GM18520 (cell line): ENCODE results near the gene PAM16.

Experiments
- ATAC-seq: cut with Tn5 transposase; IDR thresholded peaks from one replicate; pipeline ENCODE4 v1.9.1; 2021; ENCODE audit not compliant: unreplicated experiment

PAM16 gene

GRCh38 chr16:4383591-4384444 is 32.7 kb upstream of the PAM16 start:
- ATAC-seq: no peak

DNA sequence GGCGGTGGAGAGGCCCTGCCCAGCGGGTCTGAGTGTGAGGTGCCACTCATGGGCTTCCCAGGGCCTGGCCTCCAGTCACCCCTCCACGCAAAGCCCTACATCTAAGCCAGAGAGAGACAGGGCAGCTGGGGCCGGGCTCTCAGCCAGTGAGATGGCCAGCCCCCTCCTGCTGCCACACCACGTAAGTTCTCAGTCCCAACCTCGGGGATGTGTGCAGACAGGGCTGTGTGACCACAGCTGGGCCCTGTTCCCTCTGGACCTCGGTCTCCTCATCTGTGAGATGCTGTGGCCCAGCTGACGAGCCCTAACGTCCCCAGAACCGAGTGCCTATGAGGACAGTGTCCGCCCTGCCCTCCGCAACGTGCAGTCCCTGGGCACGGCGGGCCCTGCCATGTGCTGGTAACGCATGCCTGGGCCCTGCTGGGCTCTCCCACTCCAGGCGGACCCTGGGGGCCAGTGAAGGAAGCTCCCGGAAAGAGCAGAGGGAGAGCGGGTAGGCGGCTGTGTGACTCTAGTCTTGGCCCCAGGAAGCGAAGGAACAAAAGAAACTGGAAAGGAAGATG is 31.8 kb upstream of the PAM16 start:
- no peak for ATAC-seq

GRCh38 chr16:4381935-4382794 is 31.0 kb upstream of the PAM16 start:
- ATAC-seq: no peak

DNA sequence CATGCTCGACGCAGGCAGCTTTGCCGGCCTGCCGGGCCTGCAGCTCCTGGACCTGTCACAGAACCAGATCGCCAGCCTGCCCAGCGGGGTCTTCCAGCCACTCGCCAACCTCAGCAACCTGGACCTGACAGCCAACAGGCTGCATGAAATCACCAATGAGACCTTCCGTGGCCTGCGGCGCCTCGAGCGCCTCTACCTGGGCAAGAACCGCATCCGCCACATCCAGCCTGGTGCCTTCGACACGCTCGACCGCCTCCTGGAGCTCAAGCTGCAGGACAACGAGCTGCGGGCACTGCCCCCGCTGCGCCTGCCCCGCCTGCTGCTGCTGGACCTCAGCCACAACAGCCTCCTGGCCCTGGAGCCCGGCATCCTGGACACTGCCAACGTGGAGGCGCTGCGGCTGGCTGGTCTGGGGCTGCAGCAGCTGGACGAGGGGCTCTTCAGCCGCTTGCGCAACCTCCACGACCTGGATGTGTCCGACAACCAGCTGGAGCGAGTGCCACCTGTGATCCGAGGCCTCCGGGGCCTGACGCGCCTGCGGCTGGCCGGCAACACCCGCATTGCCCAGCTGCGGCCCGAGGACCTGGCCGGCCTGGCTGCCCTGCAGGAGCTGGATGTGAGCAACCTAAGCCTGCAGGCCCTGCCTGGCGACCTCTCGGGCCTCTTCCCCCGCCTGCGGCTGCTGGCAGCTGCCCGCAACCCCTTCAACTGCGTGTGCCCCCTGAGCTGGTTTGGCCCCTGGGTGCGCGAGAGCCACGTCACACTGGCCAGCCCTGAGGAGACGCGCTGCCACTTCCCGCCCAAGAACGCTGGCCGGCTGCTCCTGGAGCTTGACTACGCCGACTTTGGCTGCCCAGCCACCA is 30.2 kb upstream of the PAM16 start:
- ATAC-seq: no peak

- no peak for ATAC-seq
Measured at GRCh38 chr16:4380119-4381063, 29.3 kb upstream of the PAM16 start.

DNA sequence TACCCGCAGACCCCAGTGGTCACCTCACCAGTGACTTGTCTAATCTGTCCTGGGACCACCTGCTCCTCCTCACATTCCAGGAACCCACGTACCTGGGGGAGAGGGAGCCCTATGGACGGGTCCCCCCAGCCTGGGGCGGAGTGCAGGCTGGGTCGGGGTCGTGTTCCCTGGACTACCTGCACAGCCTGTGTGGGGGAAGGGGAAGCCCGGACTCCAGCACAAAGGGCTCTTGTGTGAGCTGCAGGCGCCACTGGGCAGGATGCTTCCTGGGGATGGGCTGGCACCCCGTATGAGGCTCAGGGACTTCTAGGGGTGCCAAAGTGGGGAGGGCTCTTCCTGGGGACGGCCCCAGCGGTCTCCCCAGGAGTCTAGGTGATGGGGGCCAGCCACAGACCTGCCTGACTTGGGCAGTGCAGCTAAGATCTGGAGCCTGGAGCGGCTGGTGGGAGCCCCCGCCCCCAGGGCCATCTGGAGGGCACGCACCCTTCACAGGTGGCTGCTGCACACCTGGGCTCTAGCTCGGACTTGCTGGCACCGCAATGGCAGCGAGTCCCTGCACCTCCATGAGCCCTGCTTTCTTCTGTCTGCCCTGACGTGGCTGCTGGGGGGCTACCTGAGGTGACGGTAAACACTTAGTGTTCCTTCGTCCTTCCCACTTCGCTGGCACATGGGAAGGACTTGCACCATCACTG is 28.0 kb upstream of the PAM16 start:
- no peak for ATAC-seq

- ATAC-seq: no peak
Measured at GRCh38 chr16:4378161-4378666, 27.1 kb upstream of the PAM16 start.

GRCh38 chr16:4377573-4378154 is 26.5 kb upstream of the PAM16 start:
- no peak for ATAC-seq

DNA sequence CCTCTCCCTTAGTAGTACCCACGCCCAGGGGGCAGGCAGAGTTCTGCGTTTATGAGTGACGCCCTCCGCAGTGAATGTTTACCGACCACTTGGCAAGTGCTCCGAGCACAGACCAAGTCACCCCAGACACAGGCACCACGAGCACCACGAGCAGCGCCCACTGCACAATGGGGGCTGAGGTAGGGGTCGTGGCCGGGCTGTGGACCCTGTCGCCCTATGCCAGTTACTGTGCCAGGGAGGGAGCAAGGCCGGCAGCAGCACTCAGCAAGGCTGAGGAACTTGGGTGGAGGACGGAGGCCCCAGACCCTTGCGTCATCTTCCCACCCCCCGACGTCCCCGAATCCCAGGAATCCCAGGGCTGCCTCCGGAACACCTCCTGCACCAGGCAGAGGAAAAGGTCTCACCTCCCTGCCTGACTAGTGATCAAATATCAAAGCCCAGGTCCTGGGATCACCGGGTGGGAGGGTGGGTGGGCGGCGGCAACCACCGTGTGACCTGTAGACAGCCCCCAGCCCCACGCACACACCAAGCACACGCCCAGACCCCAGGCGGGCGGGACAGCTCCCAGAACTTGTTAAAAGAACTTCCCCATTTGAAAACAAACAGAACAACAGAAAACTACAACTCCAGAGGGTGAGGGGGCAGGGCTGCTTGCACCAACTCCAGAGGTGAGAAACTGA is 25.9 kb upstream of the PAM16 start:
- no peak for ATAC-seq

DNA sequence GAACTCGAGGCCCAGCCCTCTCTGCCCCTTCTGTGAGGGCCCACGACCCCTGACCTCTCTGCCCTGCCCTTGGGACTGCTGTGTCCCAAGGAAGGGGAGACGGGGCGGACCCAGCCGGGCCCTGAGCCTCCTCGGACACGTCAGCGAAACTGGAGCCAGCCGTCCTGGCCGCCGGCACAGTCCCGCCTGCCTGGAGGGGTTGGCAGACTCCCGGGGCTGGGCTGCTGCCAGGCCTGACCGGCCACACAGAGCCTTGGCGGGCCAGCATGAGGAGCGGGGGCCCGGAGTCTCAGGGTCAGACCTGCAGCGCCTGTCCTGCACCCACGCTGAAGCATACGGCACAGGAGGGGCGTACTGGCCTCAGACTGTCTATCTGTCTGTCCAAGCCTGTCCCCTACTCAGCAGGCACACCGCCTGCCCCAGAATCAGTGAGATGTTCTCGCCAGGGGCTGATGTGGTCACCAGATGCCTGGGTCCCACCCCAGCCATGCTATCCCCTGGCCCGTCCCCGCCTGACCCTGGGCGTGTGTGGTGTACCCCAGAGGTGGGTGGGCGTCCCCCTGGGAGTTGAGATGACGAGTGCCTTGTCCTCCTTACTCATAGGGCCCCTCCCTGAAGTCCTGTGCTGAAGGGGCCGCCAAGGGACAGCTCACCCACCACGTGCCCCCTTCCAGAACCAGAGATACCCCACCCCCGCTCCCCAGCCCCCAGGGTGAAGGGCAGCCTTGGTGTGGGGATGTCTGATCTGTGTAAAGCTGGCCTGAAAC is 25.2 kb upstream of the PAM16 start:
- no peak for ATAC-seq

DNA sequence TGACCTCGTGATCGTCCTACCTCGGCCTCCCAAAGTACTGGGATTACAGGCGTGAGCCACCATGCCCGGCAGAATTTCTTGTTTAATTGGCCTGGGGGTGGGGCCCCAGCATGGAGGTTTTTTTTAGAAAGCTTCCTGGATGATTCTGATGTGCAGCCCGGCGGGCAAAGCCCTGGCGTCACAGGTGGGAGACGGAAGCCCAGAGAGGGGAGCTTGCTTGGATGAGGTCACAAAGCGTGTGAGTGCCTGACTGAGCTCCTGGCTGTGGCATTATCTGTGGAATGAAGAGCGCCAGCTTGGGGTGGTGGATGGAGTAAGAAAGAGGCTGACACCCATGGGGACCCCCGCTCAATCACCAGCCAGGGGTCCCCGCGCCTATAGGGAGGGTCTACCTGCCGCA is 24.6 kb upstream of the PAM16 start:
- no peak for ATAC-seq

- no peak for ATAC-seq
Measured at GRCh38 chr16:4373909-4374742, 23.0 kb upstream of the PAM16 start.

DNA sequence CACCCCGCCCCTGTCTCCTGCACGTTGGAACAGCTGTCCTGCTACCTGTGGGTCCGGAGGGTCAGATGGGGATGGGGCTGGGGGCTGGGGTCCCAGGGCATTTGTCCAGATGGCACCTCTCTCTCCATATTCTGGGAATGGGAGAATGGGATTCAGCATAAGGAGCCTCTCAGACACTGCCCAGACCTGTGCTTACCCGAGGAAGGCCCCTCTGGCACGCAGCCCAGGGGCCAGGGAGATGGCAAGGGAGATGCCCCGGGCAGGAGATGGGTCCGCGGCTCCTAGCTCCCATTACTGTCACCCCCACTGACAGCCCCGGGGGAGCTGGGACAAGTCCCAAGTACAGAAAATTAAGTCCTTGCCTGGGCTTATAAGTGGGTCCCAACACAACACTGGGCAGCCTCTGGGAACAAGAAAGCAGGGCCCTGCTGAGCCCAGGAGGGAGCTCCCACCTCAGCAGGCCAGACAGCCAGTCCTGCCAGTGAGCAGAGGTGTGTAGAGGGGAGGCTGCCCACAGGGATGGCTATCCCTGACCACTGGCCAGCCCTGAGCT is 22.3 kb upstream of the PAM16 start:
- ATAC-seq: no peak

- ATAC-seq: no peak
Measured at GRCh38 chr16:4372578-4373355, 21.6 kb upstream of the PAM16 start.

DNA sequence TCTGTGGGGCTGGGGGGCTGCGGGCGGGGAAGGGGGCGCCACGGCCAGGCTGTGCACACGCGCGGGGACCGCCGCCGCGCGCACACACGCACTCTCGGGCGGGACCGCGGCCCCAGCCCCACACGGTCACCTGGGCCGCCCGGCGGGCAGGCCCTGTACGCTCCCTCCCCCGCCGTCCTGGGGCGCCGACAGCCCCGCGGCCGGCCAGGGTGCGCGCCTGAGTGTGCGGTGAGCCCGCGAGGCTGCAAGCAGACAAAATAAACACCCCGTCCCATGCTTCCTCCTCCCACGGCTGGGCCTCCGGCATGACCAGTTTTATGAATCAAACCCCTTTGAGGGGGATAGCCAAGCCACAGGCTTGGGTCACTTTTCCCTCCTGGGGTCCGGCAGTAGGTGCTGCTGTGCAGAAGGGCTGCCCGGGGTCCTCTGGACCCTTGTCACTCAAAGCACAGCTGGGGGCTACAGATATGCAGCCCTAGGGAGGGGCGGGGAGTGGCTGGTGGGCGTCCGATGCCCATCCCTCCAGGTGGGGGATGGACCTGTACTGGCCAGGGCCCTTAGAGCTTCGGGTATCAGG is 21.0 kb upstream of the PAM16 start:
- no peak for ATAC-seq
